Coronary artery (tissue), 2 donors: ENCODE measurements around the gene MEG3.

ENCODE experiments used
- DNase-seq: peaks from one replicate; pipeline ENCODE4 v3.0.0-alpha.2; 2017; ENCODE audit warnings: low spot score
- H3K27ac ChIP-seq, 2 donors: fragments of 200-600 bp; sonication (generic); one replicate each; pipeline ENCODE4 v1.5.1; 2016 to 2019
- H3K4me3 ChIP-seq: fragments of 200-600 bp; sonication (generic); 2 replicates; pipeline ENCODE4 v1.5.1; 2016; ENCODE audit warnings: mild to moderate bottlenecking, moderate library complexity
- TF ChIP-seq, protein P1 (sequence below): fragments of 200-600 bp; sonication (generic); IDR thresholded peaks from one replicate; pipeline ENCODE4 v1.5.1; 2019; ENCODE audit warnings: antibody characterized with exemption

Gene MEG3

GRCh38 chr14:100883789-100884101, 57.8 kb downstream of the MEG3 start:
- no peak overlapping the region for H3K27ac ChIP-seq
- TF ChIP-seq, protein P1, sequence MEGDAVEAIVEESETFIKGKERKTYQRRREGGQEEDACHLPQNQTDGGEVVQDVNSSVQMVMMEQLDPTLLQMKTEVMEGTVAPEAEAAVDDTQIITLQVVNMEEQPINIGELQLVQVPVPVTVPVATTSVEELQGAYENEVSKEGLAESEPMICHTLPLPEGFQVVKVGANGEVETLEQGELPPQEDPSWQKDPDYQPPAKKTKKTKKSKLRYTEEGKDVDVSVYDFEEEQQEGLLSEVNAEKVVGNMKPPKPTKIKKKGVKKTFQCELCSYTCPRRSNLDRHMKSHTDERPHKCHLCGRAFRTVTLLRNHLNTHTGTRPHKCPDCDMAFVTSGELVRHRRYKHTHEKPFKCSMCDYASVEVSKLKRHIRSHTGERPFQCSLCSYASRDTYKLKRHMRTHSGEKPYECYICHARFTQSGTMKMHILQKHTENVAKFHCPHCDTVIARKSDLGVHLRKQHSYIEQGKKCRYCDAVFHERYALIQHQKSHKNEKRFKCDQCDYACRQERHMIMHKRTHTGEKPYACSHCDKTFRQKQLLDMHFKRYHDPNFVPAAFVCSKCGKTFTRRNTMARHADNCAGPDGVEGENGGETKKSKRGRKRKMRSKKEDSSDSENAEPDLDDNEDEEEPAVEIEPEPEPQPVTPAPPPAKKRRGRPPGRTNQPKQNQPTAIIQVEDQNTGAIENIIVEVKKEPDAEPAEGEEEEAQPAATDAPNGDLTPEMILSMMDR: no peak
- DNase-seq: no peak
- no peak overlapping the region for H3K4me3 ChIP-seq

GRCh38 chr14:100884456-100884855, 58.5 kb downstream of the MEG3 start:
- Histone ChIP-seq H3K4me3 (no peak overlapping the region), H3K27ac (no peak overlapping the region)
- TF ChIP-seq, protein P1: no peak
- DNase-seq: no peak

- DNase-seq: no peak
- Histone ChIP-seq H3K27ac (no peak overlapping the region), H3K4me3 (no peak overlapping the region)
- TF ChIP-seq, protein P1: no peak
These were observed 59.3 kb downstream of the MEG3 start for GRCh38 chr14:100885196-100885595.

- Histone ChIP-seq H3K27ac (no peak overlapping the region), H3K4me3 (no peak overlapping the region)
- TF ChIP-seq, protein P1: no peak
- no peak for DNase-seq
These were observed 59.7 kb downstream of the MEG3 start for GRCh38 chr14:100885617-100886016.

- Histone ChIP-seq H3K4me3 (no peak overlapping the region), H3K27ac (no peak overlapping the region)
- DNase-seq: no peak
- TF ChIP-seq, protein P1: no peak
These were observed 61.9 kb downstream of the MEG3 start for GRCh38 chr14:100887728-100888335.

DNA sequence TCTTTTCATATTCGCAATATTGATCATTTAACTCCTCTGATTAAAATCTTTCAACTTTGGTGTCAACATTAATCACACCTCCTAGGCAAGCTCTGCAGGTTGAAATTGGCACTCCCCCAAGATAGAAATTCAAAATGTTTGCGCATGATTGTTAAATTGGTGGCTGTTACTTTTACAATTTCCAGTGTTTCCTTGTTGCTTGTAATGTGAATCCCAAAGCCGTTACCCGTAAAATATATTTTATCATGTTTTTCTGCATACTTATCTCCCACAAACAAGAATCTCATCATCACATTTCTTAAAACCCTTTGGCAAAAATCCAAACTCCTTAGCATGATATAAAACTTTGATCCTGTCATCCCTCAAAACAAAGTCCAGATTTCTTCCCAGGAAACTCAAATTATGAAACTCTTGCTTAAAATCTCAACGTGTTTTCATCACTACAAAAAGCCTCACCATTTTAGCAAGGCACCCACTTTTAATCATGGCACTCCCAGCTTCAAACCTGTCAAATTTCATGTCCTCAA, 62.9 kb downstream of the MEG3 start:
- no peak overlapping the region for H3K4me3 ChIP-seq
- no peak for DNase-seq
- H3K27ac ChIP-seq: no peak overlapping the region
- TF ChIP-seq, protein P1: no peak

DNA sequence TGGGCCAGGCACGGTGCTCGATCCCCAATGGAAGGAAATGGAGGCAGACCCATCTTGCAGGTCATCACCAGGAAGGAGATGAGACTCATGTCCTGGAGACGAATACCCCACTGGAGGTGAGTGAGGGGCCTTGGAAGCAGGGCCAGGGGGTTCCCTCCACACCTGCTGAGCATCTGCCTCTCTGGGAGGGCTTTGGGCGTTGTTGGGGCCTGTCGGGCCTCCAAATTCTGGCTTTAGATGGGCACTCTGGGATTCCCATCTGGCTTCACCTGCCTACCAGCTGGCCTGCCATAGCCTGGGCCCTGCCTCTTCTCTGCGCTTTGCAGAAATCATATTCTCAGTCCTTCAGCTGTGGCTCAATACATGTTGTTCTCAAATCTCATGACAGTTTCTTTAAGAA, 63.7 kb downstream of the MEG3 start:
- no peak overlapping the region for H3K27ac ChIP-seq
- H3K4me3 ChIP-seq: no peak overlapping the region
- peak; percentile 59 for DNase-seq
- TF ChIP-seq, protein P1: no peak
